HEK293 (cell line): ENCODE results near the gene TFPI.

ENCODE experiments used
- BCL11A ChIP-seq: fragments of 450-650 bp; formaldehyde crosslinking; IDR thresholded peaks from 2 replicates; pipeline ENCODE4 v1.5.1; 2016; ENCODE audit warnings: low read depth, missing biosample characterization, missing genetic modification characterization
- HOXC10 ChIP-seq: sonication (generic); formaldehyde crosslinking; IDR thresholded peaks from 2 replicates; pipeline ENCODE4 v1.8.1; 2023; ENCODE audit warnings: mild to moderate bottlenecking, missing genetic modification reagents
- REPIN1 ChIP-seq: fragments of 450-650 bp; formaldehyde crosslinking; IDR thresholded peaks from 2 replicates; pipeline ENCODE4 v1.5.1; 2017; ENCODE audit warnings: missing biosample characterization, missing genetic modification characterization, low read depth
- ZBTB7A ChIP-seq: fragments of 450-650 bp; formaldehyde crosslinking; IDR thresholded peaks from 2 replicates; pipeline ENCODE4 v1.5.1; 2016; ENCODE audit warnings: low read depth, missing biosample characterization, missing genetic modification characterization
- ZNF664 ChIP-seq: fragments of 450-650 bp; formaldehyde crosslinking; IDR thresholded peaks from 2 replicates; pipeline ENCODE4 v1.5.1; 2016; ENCODE audit warnings: missing biosample characterization, missing genetic modification characterization
- ZNF701 ChIP-seq: fragments of 450-650 bp; formaldehyde crosslinking; IDR thresholded peaks from 2 replicates; pipeline ENCODE4 v1.5.1; 2016; ENCODE audit warnings: missing biosample characterization, missing genetic modification characterization
- ZNF792 ChIP-seq: fragments of 450-650 bp; formaldehyde crosslinking; IDR thresholded peaks from 2 replicates; pipeline ENCODE4 v1.5.1; 2016; ENCODE audit warnings: missing biosample characterization, missing genetic modification characterization
- ZNF843 ChIP-seq: fragments of 450-650 bp; formaldehyde crosslinking; IDR thresholded peaks from 2 replicates; pipeline ENCODE4 v1.5.1; 2016; ENCODE audit warnings: missing biosample characterization, missing genetic modification characterization
- TF ChIP-seq, protein P1 (sequence below): fragments of 450-650 bp; formaldehyde crosslinking; IDR thresholded peaks from 2 replicates; pipeline ENCODE4 v1.5.1; 2016; ENCODE audit warnings: missing biosample characterization, missing genetic modification characterization
- TF ChIP-seq, protein P2 (sequence below): fragments of 450-650 bp; formaldehyde crosslinking; IDR thresholded peaks from 2 replicates; pipeline ENCODE4 v1.5.1; 2016; ENCODE audit warnings: missing biosample characterization, missing genetic modification characterization

DNA sequence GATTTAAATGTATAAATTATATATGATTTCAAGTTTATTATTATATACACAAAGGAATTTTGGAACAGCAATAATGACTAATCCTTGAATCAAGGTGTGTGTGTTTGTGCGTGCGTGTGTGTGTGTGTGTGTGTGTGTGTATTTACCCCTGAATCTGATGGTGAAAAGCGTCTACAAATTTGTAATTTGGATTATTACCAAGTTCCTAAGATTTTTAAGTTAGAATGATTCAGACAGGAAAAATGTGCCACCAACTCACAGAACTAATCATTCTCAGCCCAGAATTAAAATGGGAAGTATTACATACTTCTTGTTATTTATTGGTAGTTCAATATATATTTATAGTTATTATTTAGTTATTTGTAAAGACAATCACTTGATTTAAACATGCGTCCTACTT, 118.5 kb downstream of the TFPI start:
- TF ChIP-seq REPIN1 (no peak), ZNF701 (tag by site-specific recombination) (no peak), ZNF664 (tag by site-specific recombination) (no peak), BCL11A (tag by site-specific recombination) (no peak), HOXC10 (no peak), ZNF843 (tag by site-specific recombination) (no peak), ZNF792 (tag by site-specific recombination) (no peak), ZBTB7A (tag by site-specific recombination) (no peak)
- TF ChIP-seq, protein P1, sequence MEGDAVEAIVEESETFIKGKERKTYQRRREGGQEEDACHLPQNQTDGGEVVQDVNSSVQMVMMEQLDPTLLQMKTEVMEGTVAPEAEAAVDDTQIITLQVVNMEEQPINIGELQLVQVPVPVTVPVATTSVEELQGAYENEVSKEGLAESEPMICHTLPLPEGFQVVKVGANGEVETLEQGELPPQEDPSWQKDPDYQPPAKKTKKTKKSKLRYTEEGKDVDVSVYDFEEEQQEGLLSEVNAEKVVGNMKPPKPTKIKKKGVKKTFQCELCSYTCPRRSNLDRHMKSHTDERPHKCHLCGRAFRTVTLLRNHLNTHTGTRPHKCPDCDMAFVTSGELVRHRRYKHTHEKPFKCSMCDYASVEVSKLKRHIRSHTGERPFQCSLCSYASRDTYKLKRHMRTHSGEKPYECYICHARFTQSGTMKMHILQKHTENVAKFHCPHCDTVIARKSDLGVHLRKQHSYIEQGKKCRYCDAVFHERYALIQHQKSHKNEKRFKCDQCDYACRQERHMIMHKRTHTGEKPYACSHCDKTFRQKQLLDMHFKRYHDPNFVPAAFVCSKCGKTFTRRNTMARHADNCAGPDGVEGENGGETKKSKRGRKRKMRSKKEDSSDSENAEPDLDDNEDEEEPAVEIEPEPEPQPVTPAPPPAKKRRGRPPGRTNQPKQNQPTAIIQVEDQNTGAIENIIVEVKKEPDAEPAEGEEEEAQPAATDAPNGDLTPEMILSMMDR (tag by site-specific recombination), result no peak
- TF ChIP-seq, protein P2, sequence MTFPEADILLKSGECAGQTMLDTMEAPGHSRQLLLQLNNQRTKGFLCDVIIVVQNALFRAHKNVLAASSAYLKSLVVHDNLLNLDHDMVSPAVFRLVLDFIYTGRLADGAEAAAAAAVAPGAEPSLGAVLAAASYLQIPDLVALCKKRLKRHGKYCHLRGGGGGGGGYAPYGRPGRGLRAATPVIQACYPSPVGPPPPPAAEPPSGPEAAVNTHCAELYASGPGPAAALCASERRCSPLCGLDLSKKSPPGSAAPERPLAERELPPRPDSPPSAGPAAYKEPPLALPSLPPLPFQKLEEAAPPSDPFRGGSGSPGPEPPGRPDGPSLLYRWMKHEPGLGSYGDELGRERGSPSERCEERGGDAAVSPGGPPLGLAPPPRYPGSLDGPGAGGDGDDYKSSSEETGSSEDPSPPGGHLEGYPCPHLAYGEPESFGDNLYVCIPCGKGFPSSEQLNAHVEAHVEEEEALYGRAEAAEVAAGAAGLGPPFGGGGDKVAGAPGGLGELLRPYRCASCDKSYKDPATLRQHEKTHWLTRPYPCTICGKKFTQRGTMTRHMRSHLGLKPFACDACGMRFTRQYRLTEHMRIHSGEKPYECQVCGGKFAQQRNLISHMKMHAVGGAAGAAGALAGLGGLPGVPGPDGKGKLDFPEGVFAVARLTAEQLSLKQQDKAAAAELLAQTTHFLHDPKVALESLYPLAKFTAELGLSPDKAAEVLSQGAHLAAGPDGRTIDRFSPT (tag by site-specific recombination), result no peak
